Measurements from ENCODE around the gene XPO4.
A peak's percentile ranks its signal among the peaks of the same experiment; 100 is the strongest.
"Not testable (repeated sequence)": the region's sequence is repeated elsewhere in the genome, so short reads cannot be mapped to it uniquely, and the experiment has no call there.

Gene XPO4

DNA sequence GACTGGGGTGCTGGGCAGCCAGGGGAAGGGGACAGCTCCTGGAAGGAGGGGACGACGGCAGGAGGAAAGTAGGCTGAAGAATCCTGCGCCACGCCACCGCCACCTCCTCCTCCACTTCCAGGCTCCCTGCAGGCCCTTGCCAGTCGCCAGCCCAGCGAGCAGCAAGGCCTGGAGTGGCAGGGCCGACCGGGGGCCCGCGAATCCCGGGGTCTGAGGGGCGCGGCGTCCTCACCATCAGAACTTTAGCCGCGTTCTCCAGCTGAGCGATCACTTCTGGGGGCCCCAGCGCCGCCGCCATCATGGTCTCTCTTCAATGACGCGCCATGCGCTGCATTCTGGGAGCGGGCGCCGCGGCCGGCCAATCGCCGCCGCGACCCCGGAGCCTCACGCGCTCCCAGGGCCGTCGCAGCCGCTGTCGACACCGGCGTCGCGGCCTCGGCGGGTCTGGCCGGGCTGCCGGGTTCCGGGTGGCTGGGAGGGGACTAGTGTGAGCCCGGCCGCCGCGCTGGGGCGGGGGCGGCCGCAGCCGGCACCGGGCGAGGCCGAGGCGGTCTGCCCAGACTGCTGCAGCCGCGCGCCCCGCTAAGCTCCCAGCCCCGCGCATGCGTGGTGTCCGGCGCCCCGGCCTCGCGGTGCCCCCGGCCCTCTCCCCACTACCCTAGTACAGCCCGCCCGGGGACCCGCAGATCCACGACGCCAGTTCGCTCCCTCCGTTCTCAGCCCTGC is at the start of gene XPO4:
Gene XPO4, minus strand, starts transcription at position 309 of the 726 bp plus-strand sequence. Its CDS starts 8 bp downstream, at position 301.
- DNase-seq (ENCODE audit: low spot score) = peak; percentile 64

DNA sequence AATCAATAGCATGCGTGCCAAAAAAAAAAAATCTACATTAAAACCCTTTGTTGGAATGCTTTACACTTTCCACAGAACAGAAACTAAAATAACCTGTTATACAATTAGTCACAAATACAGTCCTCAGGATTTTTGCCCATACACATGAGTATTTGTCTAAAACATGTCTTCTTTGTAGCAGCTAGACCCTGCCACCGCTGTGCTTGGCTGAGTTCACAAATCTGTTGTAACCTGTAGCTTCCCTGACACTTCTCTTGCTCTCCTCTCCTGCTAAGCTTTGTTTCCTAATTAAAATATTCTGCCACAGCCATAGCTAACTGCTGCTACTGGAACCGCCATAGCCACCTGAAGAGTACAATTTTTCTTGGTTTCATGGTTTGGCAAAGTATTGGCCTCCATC is 45.5 kb upstream of the XPO4 start:
- not testable (repeated sequence) for DNase-seq (ENCODE audit: low spot score)

- no peak for DNase-seq (ENCODE audit: low spot score)
Measured at GRCh38 chr13:20945952-20946383, 43.4 kb upstream of the XPO4 start.

- no peak for DNase-seq (ENCODE audit: low spot score)
Measured at GRCh38 chr13:20942938-20943559, 40.5 kb upstream of the XPO4 start.

- not testable (repeated sequence) for DNase-seq (ENCODE audit: low spot score)
Measured at GRCh38 chr13:20940511-20940910, 38.0 kb upstream of the XPO4 start.

- no peak for DNase-seq (ENCODE audit: low spot score)
Measured at GRCh38 chr13:20940083-20940482, 37.5 kb upstream of the XPO4 start.

DNA sequence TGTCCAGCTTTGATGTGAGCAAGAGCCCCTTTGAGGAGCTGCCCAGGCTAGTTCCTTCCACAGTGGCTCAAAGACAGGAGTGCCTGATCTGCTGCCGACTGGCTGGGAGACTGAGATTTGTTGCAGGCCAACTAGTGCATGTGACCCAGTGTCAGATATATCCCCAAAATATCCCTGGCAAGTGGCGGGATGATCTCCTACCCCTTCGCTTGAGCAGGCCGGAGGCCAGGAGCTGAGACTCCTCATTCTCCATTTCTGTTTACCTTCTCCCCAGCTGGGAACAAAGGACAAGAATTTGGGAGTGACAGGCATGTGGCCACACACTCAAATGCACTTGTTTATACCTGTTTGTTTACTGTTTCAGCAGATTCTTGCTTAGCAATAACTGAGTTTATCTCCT is 37.1 kb upstream of the XPO4 start:
- no peak for DNase-seq (ENCODE audit: low spot score)

GRCh38 chr13:20938302-20938701 is 35.8 kb upstream of the XPO4 start:
- DNase-seq (ENCODE audit: low spot score) = no peak

GRCh38 chr13:20927596-20928257 is 25.2 kb upstream of the XPO4 start:
- DNase-seq (ENCODE audit: low spot score) = no peak

DNA sequence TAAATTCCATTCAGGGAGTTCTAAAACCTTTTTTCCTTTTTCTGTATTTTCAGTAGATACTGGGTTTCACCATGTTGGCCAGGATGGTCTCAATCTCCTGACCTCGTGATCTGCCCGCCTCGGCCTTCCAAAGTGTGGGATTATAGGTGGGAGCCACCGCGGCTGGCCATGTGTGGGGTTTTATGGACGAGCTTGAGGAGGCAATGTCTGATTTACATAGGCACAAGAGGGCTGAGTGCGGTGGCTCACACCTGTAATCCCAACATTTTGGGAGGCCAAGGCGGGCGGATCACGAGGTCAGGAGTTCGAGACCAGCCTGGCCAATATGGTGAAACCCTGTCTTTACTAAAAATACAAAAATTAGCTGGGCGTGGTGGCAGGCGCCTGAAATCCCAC is 22.8 kb upstream of the XPO4 start:
- DNase-seq (ENCODE audit: low spot score) = not testable (repeated sequence)

- peak; percentile 58 for DNase-seq (ENCODE audit: low spot score)
Measured at GRCh38 chr13:20924758-20925394, 22.3 kb upstream of the XPO4 start.

GRCh38 chr13:20923272-20923671 is 20.7 kb upstream of the XPO4 start:
- DNase-seq (ENCODE audit: low spot score) = no peak

GRCh38 chr13:20921572-20921971 is 19.0 kb upstream of the XPO4 start:
- DNase-seq (ENCODE audit: low spot score) = no peak

DNA sequence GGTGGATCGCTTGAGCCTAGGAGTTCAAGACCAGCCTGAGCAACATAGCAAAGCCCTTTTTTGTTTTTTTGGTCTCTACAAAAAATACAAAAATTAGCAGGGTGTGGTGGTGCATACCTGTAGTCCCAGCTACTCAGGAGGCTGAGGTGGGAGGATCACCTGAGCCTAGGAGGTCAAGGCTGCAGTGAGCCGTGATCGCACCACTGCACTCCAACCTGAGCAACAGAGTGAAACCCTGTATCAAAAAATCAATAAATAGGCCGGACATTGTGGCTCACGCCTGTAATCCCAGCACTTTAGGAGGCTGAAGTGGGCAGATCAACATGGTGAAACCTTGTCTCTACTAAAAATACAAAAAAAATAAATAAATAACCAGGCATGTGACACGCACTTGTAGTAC is 13.1 kb upstream of the XPO4 start:
- DNase-seq (ENCODE audit: low spot score) = not testable (repeated sequence)

- DNase-seq (ENCODE audit: low spot score) = no peak
Measured at GRCh38 chr13:20911037-20911436, 8.5 kb upstream of the XPO4 start.

DNA sequence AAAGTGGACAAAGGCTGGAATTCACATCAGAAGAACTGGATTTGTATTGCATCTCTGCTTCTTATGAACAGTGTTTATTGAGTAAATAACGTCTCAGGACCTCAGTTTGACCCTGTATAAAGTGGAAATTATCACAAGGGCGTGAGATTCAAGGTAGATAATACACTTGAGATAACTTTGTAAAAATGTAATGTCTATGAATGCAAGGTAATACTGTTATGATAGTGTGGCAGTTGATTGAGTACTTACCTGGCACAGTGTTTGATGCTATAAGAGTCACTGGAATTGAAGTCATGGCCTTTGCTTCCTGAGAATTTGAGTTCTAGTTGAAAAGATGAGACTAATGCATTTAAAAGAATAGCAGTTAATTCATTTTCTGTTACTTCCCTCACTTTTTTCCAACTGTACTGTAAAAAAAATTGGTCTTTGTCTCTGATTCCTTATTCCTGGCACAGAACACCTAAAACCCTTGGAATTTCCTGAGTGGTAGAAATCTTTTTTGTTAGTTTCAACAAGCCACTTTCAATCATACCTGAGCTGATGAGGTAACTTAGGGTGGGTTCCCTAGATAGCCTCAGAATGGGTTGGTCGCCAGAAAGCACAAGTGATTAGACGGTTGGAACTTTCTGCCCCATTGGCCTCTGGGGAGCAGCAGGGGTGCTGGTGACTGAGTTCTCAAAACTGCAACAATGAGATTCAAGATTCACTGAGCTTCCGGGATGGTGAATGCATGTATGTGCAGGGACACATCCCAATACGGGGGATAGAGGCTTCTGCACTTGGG is 6.4 kb upstream of the XPO4 start:
- DNase-seq (ENCODE audit: low spot score) = no peak

DNA sequence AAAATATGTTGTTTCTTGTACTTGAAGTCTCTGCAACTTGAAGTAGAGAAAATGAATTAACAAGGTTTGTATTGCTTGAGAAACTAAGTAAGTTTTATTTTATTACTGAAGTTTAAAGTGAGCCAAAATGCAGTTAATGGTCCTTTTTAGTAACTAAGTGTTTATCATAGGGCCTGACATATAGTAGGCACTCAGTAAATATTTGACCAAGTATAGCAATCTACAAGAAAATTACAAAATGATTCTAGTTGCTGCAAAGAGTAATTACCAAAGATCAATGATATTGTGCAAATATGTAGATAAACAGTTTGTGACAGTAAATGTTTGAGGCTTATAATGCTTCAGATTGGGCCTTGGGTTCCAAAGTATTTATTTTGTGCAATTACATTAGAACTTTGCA is 2.4 kb upstream of the XPO4 start:
- DNase-seq (ENCODE audit: low spot score) = no peak

- DNase-seq (ENCODE audit: low spot score) = no peak
Measured at GRCh38 chr13:20903164-20903475, 574 bp upstream of the XPO4 start.

GRCh38 chr13:20901668-20902437 is 693 bp downstream of the XPO4 start:
- DNase-seq (ENCODE audit: low spot score) = peak; percentile 1

DNA sequence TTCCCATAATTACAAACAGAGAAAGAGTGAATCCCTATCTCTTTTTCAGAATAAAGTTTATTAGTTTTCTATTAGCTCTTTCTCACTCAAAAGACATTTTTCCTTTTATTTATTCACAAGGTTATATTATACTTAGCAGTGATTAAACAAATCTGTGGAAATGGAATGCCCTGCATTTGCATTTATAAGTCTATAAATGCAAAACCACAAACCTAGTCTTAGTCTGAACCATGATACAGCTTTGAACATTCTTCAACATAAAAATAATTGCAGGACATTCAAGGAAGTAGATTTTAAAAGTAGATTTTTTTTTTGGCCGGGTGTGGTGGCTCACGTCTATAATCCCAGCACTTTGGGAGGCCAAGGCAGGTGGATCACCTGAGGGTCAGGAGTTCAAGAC is 8.3 kb downstream of the XPO4 start:
- no peak for DNase-seq (ENCODE audit: low spot score)

DNA sequence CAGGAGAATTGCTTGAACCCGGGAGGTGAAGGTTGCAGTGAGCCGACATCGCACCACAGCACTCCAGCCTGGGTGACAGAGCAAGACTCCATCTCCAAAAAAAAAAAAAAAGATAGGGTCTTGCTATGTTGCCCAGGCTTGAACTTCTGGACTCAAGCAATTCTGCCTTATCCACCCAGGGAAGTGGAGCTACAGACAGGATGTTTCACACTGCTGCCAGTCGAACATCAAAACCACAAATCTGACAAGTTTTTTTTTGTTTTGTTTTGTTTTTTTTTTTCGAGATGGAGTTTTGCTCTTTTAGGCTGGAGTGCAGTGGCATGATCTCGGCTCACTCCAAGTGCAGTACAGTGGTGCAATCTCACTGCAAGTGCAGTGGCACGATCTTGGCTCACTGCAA is 10.8 kb downstream of the XPO4 start:
- DNase-seq (ENCODE audit: low spot score) = peak; percentile 28
